HG02938 (cell line): Measurements from ENCODE around the gene LRCOL1.

ENCODE experiments used
- ATAC-seq: cut with Tn5 transposase; IDR thresholded peaks from one replicate; pipeline ENCODE4 v1.9.1; 2021; ENCODE audit warnings: mild to moderate bottlenecking, moderate library complexity; ENCODE audit not compliant: unreplicated experiment

The LRCOL1 gene

GRCh38 chr12:132637811-132638210 is 27.4 kb upstream of the LRCOL1 start:
- no peak for ATAC-seq

- ATAC-seq: no peak
These were observed 24.9 kb upstream of the LRCOL1 start for GRCh38 chr12:132635076-132635955.

DNA sequence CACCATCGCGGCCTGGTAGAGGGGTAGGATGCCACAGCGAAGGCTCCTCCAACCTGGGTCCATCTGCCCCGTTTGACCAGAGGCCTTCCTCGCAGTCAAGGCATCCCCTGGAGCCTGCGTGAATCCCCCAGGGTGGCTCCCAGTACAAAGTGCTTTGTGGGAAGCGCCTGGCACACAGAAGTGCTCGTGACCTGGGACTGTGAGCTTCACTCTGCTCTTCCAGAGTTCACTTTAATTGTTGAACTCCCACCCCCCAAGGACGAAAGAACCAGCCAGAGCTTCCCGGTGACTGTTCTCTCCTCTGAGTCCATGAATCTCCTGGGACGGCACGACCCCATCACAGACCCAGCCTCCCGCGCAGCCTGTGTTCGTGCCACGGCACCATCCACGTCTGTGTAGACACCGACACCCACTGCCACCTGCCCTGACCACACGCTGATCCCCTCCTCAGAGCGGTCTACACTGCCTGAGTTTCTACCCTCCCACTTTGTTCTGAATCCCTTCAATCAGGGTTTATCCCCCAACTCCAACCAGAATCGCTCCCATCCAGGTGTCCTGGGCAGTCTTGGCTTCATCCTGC is 24.1 kb upstream of the LRCOL1 start:
- no peak for ATAC-seq

- ATAC-seq: no peak
These were observed 23.5 kb upstream of the LRCOL1 start for GRCh38 chr12:132633901-132634300.

- ATAC-seq: no peak
These were observed 23.0 kb upstream of the LRCOL1 start for GRCh38 chr12:132633398-132633797.

GRCh38 chr12:132632521-132633228 is 22.3 kb upstream of the LRCOL1 start:
- no peak for ATAC-seq

- no peak for ATAC-seq
These were observed 21.3 kb upstream of the LRCOL1 start for GRCh38 chr12:132631666-132632065.

- ATAC-seq: no peak
These were observed 20.3 kb upstream of the LRCOL1 start for GRCh38 chr12:132630672-132631071.

GRCh38 chr12:132629330-132629729 is 18.9 kb upstream of the LRCOL1 start:
- ATAC-seq: no peak

GRCh38 chr12:132625731-132626430 is 15.5 kb upstream of the LRCOL1 start:
- ATAC-seq: no peak

- no peak for ATAC-seq
These were observed 14.7 kb upstream of the LRCOL1 start for GRCh38 chr12:132624910-132625630.

- no peak for ATAC-seq
These were observed 13.9 kb upstream of the LRCOL1 start for GRCh38 chr12:132624186-132624855.

DNA sequence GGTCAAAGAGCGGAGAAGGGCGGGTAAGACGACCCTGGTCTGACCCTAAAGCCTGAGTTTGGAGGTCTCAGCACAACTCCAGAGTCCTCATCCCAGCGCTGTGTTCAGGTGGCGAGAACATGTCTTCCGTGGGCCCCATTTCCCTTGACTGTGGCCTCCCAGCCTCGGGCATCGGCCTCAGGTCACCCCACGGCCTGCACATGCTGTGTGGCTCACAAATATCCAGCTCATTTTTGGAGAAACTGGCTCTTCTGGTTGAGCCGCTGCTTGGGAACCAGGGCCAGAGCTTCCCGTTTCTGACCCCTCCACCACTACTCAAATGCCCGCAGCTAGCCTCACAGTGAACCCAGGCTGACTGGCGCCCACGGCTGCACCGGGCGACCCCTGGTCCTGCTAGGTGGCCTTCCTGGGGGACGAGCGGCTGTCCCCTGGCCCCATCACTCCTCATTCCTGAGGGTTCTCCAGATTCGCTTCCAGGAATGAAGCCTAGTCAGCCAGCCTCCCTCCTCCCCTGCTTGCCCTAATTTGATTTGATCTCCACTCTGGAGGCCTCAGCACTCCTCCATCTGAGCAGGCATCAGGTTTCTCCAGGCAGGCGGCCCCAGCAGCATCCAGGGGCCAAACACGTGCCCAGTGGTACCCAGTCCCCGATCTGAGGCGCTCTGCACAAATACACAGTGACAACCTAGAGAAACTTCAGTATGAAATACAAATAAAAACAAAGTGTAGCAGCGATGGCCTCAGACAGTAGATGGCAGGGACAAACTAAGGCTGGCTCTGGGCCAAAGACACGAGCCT is 12.9 kb upstream of the LRCOL1 start:
- no peak for ATAC-seq

DNA sequence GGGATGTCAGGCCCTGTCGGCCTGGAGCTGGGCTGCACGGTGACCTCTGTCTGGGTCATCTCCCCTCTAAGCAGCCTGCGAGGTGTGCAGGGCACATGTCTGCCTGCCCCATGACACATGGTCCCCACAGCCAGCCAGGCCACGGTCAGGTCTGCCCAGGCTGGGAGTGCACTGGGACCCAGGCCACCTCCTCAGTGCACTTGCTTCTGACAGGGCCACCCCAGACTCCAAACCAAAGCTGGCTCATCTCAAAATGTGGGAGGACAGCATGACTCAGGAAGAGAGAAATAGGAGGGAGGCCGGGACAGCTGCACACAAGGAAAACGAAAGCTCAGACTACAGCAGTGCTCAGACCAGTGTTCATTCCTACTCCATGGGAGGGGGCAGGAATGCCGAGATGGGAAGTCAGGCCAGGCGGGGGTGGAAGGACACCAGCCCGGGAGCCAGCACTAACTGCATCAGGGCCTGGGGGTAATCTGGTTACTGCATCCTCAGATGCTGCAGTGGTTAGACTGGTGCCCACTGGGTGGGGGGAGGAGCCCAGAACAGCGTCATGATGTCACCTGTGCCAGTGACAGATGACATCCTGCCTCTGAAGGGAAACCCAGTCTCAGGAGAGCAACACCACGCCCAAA is 12.2 kb upstream of the LRCOL1 start:
- no peak for ATAC-seq

GRCh38 chr12:132621657-132622435 is 11.5 kb upstream of the LRCOL1 start:
- no peak for ATAC-seq

GRCh38 chr12:132620899-132621656 is 10.7 kb upstream of the LRCOL1 start:
- ATAC-seq: no peak
